NCI-H1930 (cell line): ENCODE data around the gene MYRIP.
"Not testable (repeated sequence)": the region's sequence is repeated elsewhere in the genome, so short reads cannot be mapped to it uniquely, and the experiment has no call there.

Experiments
- DNase-seq, 2 experiments: peaks; one replicate each; lab custom pipeline; 2025; lab: John Stamatoyannopoulos, UW

The MYRIP gene

DNA sequence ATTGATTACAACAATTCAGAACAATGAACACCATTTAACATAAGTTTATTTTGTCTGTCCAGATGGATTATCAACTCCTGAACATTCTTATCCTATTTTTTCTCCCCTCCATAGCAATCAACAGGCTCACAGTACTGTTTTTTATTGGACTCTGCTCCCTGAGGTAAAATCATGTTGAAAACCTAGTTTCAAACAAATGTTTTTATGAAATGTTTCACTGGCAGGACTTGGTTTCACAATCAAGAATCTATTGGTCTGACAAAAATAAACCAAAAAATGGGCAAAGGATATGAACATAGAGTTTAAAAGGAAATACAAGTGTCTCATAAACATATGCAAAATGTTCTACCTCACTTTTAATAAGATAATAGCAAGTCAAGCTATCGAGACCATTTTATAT is 2.6 kb upstream of the MYRIP start:
- no peak for DNase-seq

DNA sequence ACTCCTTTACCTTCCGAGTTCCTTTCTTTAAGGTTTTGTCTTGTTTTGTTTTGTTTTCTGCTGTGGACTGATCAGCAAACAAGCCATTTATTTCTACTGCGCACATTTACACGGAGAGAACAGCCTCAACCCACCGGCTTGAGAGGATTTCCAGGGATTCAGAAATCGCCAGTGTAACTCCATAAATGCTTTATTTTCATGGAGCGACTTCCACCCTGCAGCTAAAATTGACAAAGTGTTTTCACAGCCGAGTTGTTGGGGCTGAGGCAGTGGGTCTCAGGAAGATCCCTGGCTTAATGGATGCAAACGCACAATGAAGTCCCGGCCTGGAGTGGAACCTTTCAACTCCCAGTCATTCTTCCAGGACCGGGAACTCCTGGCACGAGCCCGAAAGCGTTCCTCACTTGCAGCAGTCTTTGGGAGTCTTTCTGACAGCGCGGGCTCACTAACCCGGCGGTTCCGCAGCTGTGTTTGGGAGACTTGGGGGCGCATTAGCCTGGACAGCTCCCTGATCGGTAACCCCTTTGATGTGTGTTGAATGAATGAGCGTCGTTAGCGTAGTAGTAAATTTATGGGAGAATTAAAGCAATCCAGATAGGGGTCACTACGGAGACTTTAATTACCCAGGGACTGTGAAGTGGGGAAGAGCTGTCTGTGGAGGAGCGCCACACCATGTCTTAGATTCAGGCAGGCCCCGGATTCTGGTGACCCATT is 785 bp upstream of the MYRIP start:
- no peak for DNase-seq

- DNase-seq = no peak
These were observed 686 bp downstream of the MYRIP start for GRCh38 chr3:39809995-39810595.

GRCh38 chr3:39810647-39811161 is 1.3 kb downstream of the MYRIP start:
- no peak for DNase-seq

- no peak for DNase-seq
These were observed 2.2 kb downstream of the MYRIP start for GRCh38 chr3:39811561-39811960.

GRCh38 chr3:39812537-39812936 is 3.1 kb downstream of the MYRIP start:
- peak in 1 of 2 experiments; percentile 12 for DNase-seq

GRCh38 chr3:39814007-39814406 is 4.6 kb downstream of the MYRIP start:
- DNase-seq = no peak

- DNase-seq = no peak
These were observed 10.5 kb downstream of the MYRIP start for GRCh38 chr3:39819899-39820298.

GRCh38 chr3:39833764-39834163 is 24.4 kb downstream of the MYRIP start:
- DNase-seq = not testable (repeated sequence)

GRCh38 chr3:39839484-39839883 is 30.1 kb downstream of the MYRIP start:
- DNase-seq = no peak

DNA sequence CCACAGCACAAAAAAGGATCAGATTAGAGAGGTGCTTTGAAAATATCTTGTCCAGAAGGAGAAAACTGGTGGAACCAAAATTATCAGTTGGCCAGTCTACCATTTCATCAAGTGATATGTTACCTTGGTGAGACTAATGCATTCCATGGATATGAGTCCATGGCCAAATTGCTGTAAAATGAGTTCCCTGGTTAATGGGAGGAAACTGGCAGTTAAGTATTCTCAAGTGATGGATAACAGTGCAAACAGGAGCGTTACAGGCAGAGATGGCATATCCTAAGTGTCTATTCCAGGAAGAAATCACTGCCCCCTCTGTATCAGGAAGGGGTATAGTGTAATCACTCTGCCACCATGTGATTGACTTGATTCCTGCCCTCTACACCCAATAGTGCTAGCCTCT is 34.0 kb downstream of the MYRIP start:
- no peak for DNase-seq

GRCh38 chr3:39848365-39848764 is 39.0 kb downstream of the MYRIP start:
- no peak for DNase-seq

- DNase-seq = peak; percentile 61 to 76
These were observed 40.7 kb downstream of the MYRIP start for GRCh38 chr3:39849992-39850715.

DNA sequence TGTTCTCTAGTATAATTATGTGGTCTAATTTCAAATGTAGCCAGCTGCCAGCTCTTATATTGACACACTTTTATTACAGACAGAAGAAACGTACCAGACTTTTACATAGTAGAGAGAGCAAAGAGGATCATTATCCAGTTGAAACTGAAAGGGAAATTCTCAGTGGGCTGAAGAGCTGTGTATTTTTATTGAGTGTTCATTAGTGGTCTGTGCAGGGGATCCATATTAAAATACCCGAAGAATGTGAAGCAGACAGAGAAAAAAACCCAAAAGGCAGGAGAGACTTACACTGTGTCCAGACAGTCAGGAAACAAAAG is 41.3 kb downstream of the MYRIP start:
- peak; percentile 61 to 76 for DNase-seq

- DNase-seq = no peak
These were observed 46.1 kb downstream of the MYRIP start for GRCh38 chr3:39855517-39855916.

- DNase-seq = no peak
These were observed 60.5 kb downstream of the MYRIP start for GRCh38 chr3:39869890-39870289.

GRCh38 chr3:39870706-39871105 is 61.3 kb downstream of the MYRIP start:
- DNase-seq = no peak

- no peak for DNase-seq
These were observed 70.2 kb downstream of the MYRIP start for GRCh38 chr3:39879581-39879980.

GRCh38 chr3:39882111-39882510 is 72.7 kb downstream of the MYRIP start:
- no peak for DNase-seq

- DNase-seq = no peak
These were observed 82.7 kb downstream of the MYRIP start for GRCh38 chr3:39892068-39892467.

- no peak for DNase-seq
These were observed 86.8 kb downstream of the MYRIP start for GRCh38 chr3:39896184-39896583.

GRCh38 chr3:39900462-39901002 is 91.1 kb downstream of the MYRIP start:
- no peak for DNase-seq

DNA sequence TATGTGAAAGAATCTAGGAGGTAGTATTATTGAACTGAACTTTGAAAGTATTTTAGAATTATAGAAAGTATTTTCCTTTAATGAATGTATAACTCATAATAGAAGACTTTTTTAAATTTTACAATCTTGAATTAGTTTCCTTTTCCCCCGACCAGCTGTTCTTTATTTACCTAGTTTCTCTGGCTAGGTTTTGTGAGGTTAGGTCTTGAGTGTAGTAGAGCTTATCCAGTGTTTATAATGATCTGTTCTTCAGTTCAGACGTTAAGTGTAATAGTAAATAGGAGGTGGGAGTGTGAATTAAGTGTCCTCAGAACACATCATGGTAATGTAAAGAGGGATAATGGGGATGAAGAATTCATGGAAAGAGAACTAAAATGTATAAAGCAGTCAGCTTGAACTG is 93.8 kb downstream of the MYRIP start:
- no peak for DNase-seq
